ENCODE measurements around the gene CDH4. TPM values are rescaled to one million over a fixed set of nuclear protein-coding genes. Genes with fewer than 3 reads are reported as not detected.

Gene CDH4
- total and polyA plus RNA-seq, 2 of the 8 experiments (the other 6 are each of a cell fraction or from before 2014, with no cell fraction given), result 4.3 to 7.9 TPM

- no peak overlapping the region for H3K4me3 ChIP-seq (ENCODE audit: extremely low read depth in 1 of 4, insufficient read depth in 2 of 4, low read depth in 3 of 4, low read length in 4 of 4)
- no peak overlapping the region for H4K5ac ChIP-seq (ENCODE audit: insufficient read length, low read depth, low read length)
- no peaks in the 10 kb centered on the region for H3K79me2 ChIP-seq (ENCODE audit: control insufficient read depth in 1 of 2, insufficient read depth in 2 of 2, low read length in 2 of 2)
- H2AK5ac ChIP-seq (ENCODE audit: low read depth, low read length), result no peak overlapping the region
- H3K27ac ChIP-seq (ENCODE audit: low read depth, low read length), result no peak overlapping the region
- no peak overlapping the region for H3K18ac ChIP-seq (ENCODE audit: extremely low read depth, low read length)
- DNase-seq (ENCODE audit: low read depth in 1 of 2, low spot score in 2 of 2), result no peak
- ChIA-PET POLR2A (ENCODE audit: partially characterized antibody) (no interaction called here), CTCF (ENCODE audit: partially characterized antibody) (interaction anchor here (1.1 to 5.7 kb wide), 7 partner anchors 9 to 160 kb away, joined by 3 to 45 read pairs (median 11); no protein-coding TSS in a partner anchor)
- no peak overlapping the region for H4K8ac ChIP-seq (ENCODE audit: extremely low read depth, insufficient read depth, low read length)
- H3K56ac ChIP-seq (replicated peaks; ENCODE audit: insufficient read length, low read depth, low read length), result no peak overlapping the region
- H2BK15ac ChIP-seq (ENCODE audit: low read length), result no peak overlapping the region
- no peak overlapping the region for H3K23ac ChIP-seq (ENCODE audit: insufficient read length)
- no peak overlapping the region for H3K4ac ChIP-seq (replicated peaks; ENCODE audit: insufficient read length, low read depth, low read length)
- no peaks in the 10 kb centered on the region; a peak in 2 of 7 replicates for H3K27me3 ChIP-seq (replicated peaks in 1 of 4; ENCODE audit: control insufficient read depth in 3 of 4, extremely low read depth in 1 of 4, insufficient read depth in 3 of 4, low read length in 3 of 4)
- no peak overlapping the region for H4K91ac ChIP-seq (replicated peaks; ENCODE audit: insufficient read length, low read length)
- no peak for FAIRE-seq
- H2BK20ac ChIP-seq (ENCODE audit: low read length), result no peak overlapping the region
- 0 out of 4 replicates have a peak, but pooled peaks cover 0 to 3% of the 10 kb centered on the region in 2 experiments for H3K9me3 ChIP-seq (ENCODE audit: insufficient read depth in 2 of 2, low read depth in 1 of 2, low read length in 1 of 2)
- H3K14ac ChIP-seq (ENCODE audit: insufficient read length), result no peak overlapping the region
- H4K20me1 ChIP-seq (replicated peaks in 1 of 2; ENCODE audit: control insufficient read depth in 1 of 2, insufficient read depth in 2 of 2, low read length in 2 of 2), result peaks cover 0 to 6% of the 10 kb centered on the region in 2 experiments
- no peak overlapping the region for H3K4me2 ChIP-seq (ENCODE audit: insufficient read depth in 1 of 2, low read depth in 2 of 2, low read length in 2 of 2)
- no peaks in the 10 kb centered on the region for H3K36me3 ChIP-seq (ENCODE audit: control insufficient read depth in 2 of 4, insufficient read depth in 4 of 4, low read length in 3 of 4)
- H3K23me2 ChIP-seq (ENCODE audit: low read depth, low read length), result peaks cover 8% of the 10 kb centered on the region; the same call in 1 of the 2 replicates
- no peaks in the 10 kb centered on the region for H3K79me1 ChIP-seq (ENCODE audit: low read depth, low read length)
- H2BK12ac ChIP-seq (ENCODE audit: low read depth, low read length), result no peak overlapping the region
- H2AFZ ChIP-seq (ENCODE audit: low read length), result no peak overlapping the region
- no peaks in the 10 kb centered on the region for H3K4me1 ChIP-seq (replicated peaks in 1 of 4; ENCODE audit: control insufficient read depth in 3 of 4, insufficient read depth in 4 of 4, low read length in 3 of 4)
- H3K9ac ChIP-seq (replicated peaks in 1 of 4; ENCODE audit: extremely low read depth in 1 of 4, low read depth in 3 of 4, low read length in 3 of 4), result no peak overlapping the region
- 90% methylated on average over 21 of the region's 25 CpGs; no CpG with 5 or more reads in 1 of the 2 experiments for WGBS, 2 experiments (ENCODE audit: extremely low coverage in 1 of 2, insufficient coverage in 1 of 2, insufficient read length in 1 of 2, insufficient replicate concordance in 2 of 2, low coverage in 1 of 2, low lambda C conversion rate in 2 of 2, missing lambda C conversion rate in 1 of 2)
- no peak overlapping the region for H2BK120ac ChIP-seq (replicated peaks; ENCODE audit: low read depth, low read length)
- no peak overlapping the region for H2BK5ac ChIP-seq (ENCODE audit: low read depth, low read length)
Observed at GRCh38 chr20:61884571-61885389, 632.7 kb downstream of the CDH4 start.

All from H1 (cell line).